Fibroblast of peridontal ligament (primary cell): ENCODE measurements around the gene CEP112.

Source experiments
- DNase-seq: peaks from one replicate; pipeline ENCODE4 v3.0.0-alpha.2; 2010; ENCODE audit errors: extremely low read depth

The CEP112 gene

GRCh38 chr17:66191593-66192377 is at the start of gene CEP112:
TSS of gene CEP112 (minus strand) at chr17:66192133.
- DNase-seq, result peak; percentile 32

DNA sequence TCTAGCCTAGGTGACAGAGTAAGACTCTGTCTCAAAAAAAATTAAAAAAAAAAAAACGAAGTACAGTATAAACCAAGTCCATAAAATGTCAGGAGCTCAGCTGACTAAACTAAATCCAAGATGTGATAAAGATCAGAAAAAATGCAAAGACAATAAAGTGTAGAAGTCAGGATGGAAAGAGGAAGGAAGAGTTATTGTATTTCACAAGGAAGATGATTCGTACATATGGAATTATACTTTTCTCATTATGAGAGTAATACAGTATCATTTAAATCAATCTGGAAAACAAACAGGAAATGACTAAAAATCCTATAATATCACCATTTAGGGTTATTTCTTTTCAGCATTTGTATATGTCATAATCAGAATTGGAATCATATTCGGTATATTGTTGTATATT is 48.7 kb upstream of the CEP112 start:
- DNase-seq, result peak; percentile 19

GRCh38 chr17:66240013-66240412 is 48.1 kb upstream of the CEP112 start:
- no peak for DNase-seq

GRCh38 chr17:66235377-66235994 is 43.6 kb upstream of the CEP112 start:
- DNase-seq, result no peak

- no peak for DNase-seq
Measured at GRCh38 chr17:66234611-66235010, 42.7 kb upstream of the CEP112 start.

DNA sequence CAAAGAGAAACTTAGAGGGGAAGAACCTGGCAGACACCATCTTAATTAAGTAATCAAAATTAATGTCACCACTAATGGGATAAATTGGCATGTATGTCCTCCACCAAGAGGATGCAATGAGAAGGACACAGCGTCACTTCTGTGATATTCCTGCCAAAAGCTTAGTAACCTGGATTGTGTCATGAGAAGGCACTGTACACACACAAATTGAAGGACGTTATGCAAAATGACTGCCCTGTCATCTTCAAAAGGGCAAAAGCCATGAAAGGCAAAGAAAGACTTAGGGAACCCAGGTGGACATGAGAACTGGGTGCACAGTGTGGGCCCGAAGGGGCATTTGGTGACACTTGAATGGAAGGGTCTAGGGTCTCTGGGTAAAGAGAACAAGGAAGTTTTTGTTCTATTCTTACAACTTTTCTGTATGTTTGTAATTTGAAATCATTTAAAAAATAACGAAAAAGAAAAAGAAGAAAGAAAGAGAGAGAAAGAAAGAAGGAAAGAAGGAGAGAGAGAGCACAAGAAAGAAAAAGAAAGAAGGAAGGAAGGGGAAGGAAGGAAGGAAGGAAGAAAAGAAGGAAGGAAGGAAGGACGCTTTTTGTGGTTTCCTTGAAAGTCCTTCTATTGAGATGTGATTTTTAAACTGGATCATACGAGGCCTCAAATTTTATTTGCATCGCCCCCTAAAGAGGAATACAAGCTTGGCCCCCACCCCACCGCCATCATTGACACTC is 41.3 kb upstream of the CEP112 start:
- no peak for DNase-seq

DNA sequence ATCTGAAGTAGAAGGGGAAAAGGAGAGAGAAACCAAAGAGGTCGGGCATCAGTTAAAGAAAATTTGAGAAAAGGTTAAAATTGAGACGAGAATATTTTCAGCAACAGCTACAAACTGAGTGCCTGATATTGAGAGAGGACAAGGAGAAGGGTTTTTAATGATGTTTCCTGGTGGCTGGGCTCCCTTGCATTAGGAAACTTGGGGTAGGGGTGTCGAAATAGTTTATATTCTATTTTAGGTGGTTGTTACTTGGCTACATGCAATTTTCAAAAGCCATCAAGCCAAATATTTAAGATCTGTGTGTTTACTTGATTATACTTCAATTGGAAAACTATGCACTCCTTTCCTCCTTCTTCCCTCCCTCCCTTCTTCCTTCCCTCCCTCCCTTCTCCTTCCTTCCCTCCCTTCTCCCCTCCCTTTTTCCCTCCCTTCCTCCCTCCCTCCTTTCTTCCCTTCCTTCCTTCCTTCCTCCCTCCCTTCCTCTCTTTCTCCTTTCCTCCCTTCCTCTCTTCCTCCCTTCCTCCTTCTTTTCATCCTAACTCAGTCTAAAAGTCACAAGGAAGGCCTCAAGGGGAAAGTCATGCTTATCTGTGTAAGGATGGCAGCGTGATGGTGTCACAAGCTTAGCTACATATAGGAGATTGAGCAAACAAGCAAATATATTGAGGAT is 39.1 kb upstream of the CEP112 start:
- peak; percentile 19 for DNase-seq

- DNase-seq, result no peak
Measured at GRCh38 chr17:66229783-66230538, 38.0 kb upstream of the CEP112 start.

DNA sequence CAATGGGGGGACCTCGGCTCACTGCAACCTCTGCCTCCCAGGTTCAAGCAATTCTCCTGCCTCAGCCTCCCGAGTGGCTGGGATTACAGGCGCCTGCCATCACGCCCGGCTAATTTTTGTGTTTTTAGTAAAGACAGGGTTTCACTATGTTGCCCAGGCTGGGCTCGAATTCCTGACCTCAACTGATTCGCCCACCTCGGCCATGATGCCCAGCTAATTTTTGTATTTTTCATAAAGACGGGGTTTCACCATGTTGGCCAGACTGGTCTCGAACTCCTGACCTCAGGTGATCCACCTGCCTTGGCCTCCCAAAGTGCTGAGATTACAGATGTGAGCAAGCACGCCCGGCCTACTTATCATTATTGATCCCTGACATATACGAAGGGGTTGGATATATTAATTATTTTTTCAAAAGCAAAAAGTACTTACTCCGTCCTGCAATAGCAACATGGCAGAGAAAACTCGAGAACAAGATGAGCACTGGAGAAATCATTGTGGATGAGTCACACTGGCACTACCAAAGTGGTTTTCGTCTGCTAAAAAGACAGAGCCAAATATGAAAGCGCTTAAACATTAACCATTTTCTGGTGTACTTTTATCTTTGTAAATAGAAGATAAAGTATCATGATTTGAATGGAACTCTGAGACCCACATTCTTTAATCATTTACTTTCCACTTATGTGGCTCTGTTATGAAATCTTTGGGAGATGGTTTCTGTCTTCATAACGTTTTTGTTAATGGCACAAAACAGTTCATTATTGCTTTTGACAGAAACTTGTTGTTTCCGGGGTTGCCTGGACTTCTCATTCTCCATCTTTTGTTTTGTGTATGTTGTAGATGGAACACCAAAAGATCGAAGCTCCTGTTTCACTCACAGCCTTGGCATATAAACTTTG is 37.2 kb upstream of the CEP112 start, which contains the start of gene APOH:
Gene APOH (minus strand): TSS at position 529 of the 896 bp plus-strand sequence. CDS start 36 bp downstream, at position 493.
- peak; percentile 8 for DNase-seq

- no peak for DNase-seq
Measured at GRCh38 chr17:66227212-66228045, 35.5 kb upstream of the CEP112 start.

DNA sequence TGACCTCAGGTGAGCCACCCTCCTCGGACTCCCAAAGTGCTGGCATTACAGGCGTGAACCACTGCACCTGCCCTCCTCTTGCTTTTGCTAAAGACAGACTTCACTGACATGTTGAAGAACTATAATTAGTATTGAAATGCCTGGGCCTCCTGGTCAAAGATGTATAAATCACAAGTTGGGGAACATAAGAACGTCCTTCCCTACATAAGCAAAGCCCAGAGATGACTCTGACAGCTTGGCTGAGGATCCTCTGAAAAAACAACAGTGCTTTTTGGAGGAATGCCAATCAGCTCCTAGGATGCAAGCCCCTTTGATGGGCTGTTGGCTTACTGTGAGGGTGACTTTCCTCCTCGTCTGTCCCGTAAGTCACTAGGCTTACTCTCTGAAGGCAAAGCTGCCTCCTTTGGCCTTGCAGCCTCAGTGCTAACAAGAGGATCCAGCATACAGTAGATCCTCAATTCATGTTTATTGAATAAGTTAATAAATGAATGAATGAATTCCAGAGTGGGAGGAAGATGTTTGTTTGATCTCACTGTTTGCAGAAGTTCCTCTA is 30.9 kb upstream of the CEP112 start:
- DNase-seq, result no peak

- DNase-seq, result no peak
Measured at GRCh38 chr17:66221755-66222530, 30.0 kb upstream of the CEP112 start.

DNA sequence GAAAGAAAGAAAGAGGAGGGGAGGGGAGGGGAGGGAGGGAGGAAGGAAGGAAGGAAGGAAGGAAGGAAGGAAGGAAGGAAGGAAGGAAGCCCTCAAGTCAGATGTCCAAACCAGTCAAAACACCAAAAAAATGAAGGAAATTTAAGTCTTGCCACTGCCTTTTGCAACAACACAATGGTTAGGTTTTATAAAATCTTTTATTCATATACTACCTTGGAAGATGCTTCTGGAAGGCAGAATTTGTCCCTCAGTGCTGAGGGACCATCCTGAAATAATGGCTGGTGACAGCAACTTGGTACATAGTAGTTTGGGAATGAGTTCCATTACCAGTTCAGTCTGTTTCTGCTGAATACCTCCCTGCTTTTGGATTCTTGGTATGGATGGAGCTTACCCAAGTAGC is 29.4 kb upstream of the CEP112 start:
- DNase-seq, result no peak

DNA sequence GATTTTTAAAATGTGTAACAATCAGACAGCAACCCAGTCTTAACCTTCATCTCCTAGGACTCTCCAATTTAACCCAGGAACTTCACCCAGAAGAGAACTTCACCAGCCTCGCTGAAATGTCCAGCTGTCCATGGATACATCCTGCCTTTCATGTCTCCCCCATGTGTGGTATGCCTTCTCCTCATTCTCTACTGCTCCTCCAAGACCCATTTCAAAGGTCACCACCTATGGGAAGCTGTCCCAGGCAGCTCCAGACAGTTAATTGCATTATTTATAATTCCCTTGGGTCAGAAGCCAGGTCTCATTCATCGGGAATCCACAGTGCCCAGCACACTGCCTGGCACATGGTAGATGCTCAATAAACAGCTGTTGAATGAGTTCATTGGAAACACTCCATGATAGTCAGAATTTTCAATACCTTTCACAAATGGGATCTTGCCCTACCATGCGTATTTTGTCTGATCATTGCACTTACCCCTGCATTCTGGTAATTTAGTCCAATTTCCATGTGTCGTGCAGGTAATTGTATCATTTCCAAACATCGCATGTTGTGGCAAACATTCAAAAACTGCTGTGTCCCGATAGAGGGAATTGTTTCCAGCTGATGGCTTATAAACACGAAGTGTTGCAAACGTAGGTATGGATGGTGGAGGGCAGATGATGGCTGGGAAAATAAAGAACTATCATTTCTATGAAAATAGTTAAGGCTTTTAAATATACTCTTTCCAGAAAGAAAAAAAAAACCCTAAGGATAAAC is 28.3 kb upstream of the CEP112 start:
- no peak for DNase-seq

- DNase-seq, result no peak
Measured at GRCh38 chr17:66215529-66215911, 23.6 kb upstream of the CEP112 start.

DNA sequence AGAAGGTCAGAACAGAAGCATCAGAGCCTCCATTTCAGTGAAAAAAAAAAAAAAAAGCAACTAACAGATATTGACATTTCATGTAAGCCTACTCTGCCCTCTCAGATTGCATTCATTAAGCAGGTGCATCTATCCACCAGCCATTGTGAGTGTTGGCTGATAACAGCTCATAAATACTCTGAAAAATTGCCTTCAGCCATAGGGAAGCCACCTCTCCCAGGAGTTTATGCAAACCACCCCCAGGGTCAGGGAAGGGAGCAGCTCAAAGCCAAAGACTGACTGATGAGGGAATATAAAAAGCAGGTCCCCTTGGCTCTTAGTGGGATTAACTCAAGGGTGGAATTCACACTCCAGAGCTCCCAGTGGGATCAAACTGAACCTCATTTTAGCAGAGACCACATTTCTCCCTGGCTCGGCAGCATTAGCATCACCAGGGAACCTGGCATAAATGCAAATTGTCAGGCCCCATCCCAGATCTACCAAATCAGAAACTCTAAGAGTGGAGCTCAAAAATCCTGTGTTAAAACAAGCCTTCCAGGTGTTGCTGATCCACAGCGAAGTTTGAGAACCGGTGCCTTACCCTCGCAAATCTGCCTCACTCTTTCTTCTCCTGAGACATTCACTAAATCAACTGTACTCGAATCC is 23.1 kb upstream of the CEP112 start:
- no peak for DNase-seq
